GM23248 (cell line): Measurements from ENCODE around the gene ZNF135. TPM values are rescaled to one million over a fixed set of nuclear protein-coding genes. Genes with fewer than 3 reads are reported as not detected.

Experiments
- DNase-seq: peaks from one replicate; pipeline ENCODE4 v3.0.0-alpha.2; 2015
- H2AFZ ChIP-seq: fragments of 200-600 bp; sonication (generic); 2 replicates; pipeline ENCODE4 v1.6.1; 2016; ENCODE audit warnings: antibody characterized with exemption
- H3F3A ChIP-seq: fragments of 200-600 bp; sonication (generic); 2 replicates; pipeline ENCODE4 v1.6.1; 2016; ENCODE audit warnings: mild to moderate bottlenecking, antibody characterized with exemption, mixed run types; ENCODE audit not compliant: insufficient read depth
- H3K27ac ChIP-seq: fragments of 200-600 bp; sonication (generic); 2 replicates; pipeline ENCODE4 v1.5.1; 2016; ENCODE audit warnings: mild to moderate bottlenecking
- H3K27me3 ChIP-seq: fragments of 200-600 bp; sonication (generic); replicated peaks from 2 replicates; pipeline ENCODE4 v1.6.1; 2016; ENCODE audit warnings: mild to moderate bottlenecking; ENCODE audit not compliant: insufficient read depth
- H3K36me3 ChIP-seq: fragments of 200-600 bp; sonication (generic); 2 replicates; pipeline ENCODE4 v1.6.1; 2016; ENCODE audit warnings: low read depth, mild to moderate bottlenecking
- H3K4me1 ChIP-seq: fragments of 200-600 bp; sonication (generic); 2 replicates; pipeline ENCODE4 v1.6.1; 2016; ENCODE audit warnings: mild to moderate bottlenecking; ENCODE audit not compliant: insufficient read depth
- H3K4me2 ChIP-seq: fragments of 200-600 bp; sonication (generic); one replicate; pipeline ENCODE4 v1.6.1; 2016; ENCODE audit warnings: mild to moderate bottlenecking; ENCODE audit not compliant: unreplicated experiment
- H3K4me3 ChIP-seq: fragments of 200-600 bp; sonication (generic); 2 replicates; pipeline ENCODE4 v1.5.1; 2016; ENCODE audit warnings: mild to moderate bottlenecking
- H3K79me2 ChIP-seq: fragments of 200-600 bp; sonication (generic); 2 replicates; pipeline ENCODE4 v1.6.1; 2016; ENCODE audit warnings: mild to moderate bottlenecking; ENCODE audit not compliant: insufficient read depth
- H3K9ac ChIP-seq: fragments of 200-600 bp; sonication (generic); 2 replicates; pipeline ENCODE4 v1.6.1; 2016; ENCODE audit warnings: mild to moderate bottlenecking
- H3K9me2 ChIP-seq: fragments of 200-600 bp; sonication (generic); 2 replicates; pipeline ENCODE4 v1.6.1; 2016; ENCODE audit warnings: mixed run types, mild to moderate bottlenecking, moderate library complexity; ENCODE audit not compliant: insufficient read depth
- H3K9me3 ChIP-seq: fragments of 200-600 bp; sonication (generic); one replicate; pipeline ENCODE4 v1.6.1; 2017; ENCODE audit warnings: low read depth
- H4K20me1 ChIP-seq: fragments of 200-600 bp; sonication (generic); 2 replicates; pipeline ENCODE4 v1.6.0; 2016; ENCODE audit not compliant: insufficient read depth
- EZH2 ChIP-seq: fragments of 200-600 bp; sonication (generic); IDR thresholded peaks from 2 replicates; pipeline ENCODE4 v1.6.1; 2018; ENCODE audit warnings: antibody characterized with exemption, mild to moderate bottlenecking; ENCODE audit not compliant: insufficient read depth, poor library complexity, severe bottlenecking
- EZH2phosphoT487 ChIP-seq: fragments of 200-600 bp; sonication (generic); IDR thresholded peaks from 2 replicates; pipeline ENCODE4 v1.6.1; 2018; ENCODE audit warnings: antibody characterized with exemption, moderate library complexity, mild to moderate bottlenecking, low read depth; ENCODE audit not compliant: insufficient read depth
- WGBS, 2 experiments: methylation state at CpG; one replicate each; pipeline ENCODE4 v1.1.6; 2015 to 2017; ENCODE audit warnings: low lambda C conversion rate in 2 of 2, low coverage in 1 of 2; ENCODE audit errors: missing lambda C conversion rate in 2 of 2; 5-methylcytosine and 5-hydroxymethylcytosine counted together
- in situ Hi-C: fragments of 300-500 bp; cut with MboI; formaldehyde crosslinking; loops from 2 replicates; pipeline ENCODE4 v1.15.0; 2020
- polyA plus RNA-seq: library from polyadenylated mRNA; unstranded; fragments of >200 nt; fragmentation: Nextera tagmentation; extraction: Ambion mirVana; gene quantifications from 2 replicates; pipeline ENCODE4 v1.2.1, GENCODE V29; 2016
- total RNA-seq: library from RNA; depleted of rRNA; stranded (reverse); fragments of >200 nt; shearing (Covaris generic); gene quantifications from 2 replicates; pipeline ENCODE4 v1.2.3, GENCODE V29; 2014

Gene ZNF135
- total and polyA plus RNA-seq, 2 experiments from 2014 or later: 4.6 to 6.4 TPM

DNA sequence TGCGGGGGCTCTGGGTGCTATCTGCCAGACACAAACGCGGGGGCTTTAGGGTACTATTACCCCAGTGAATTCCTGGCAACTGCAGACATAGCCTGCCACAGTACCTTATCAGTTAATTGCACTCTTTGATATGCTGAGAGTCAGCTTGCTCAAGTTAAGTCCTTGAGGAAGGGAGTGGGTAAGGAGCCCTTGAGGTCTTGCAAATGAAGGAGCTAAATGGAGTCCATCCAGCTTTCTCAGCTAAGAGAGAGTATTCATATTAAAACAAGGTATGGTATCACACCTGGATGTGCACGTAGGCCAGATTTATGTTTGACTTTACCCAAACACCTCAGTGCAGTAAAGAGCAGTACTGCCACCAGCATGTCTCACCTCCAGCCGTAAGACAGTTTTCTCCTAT, 44.9 kb upstream of the ZNF135 start:
- no peaks in the 10 kb centered on the region for H3K27me3 ChIP-seq
- TF ChIP-seq EZH2 (no peak), EZH2phosphoT487 (no peak)
- H3F3A ChIP-seq: peaks cover 3% of the 10 kb centered on the region; the same call in 1 of the 2 replicates
- no peaks in the 10 kb centered on the region for H4K20me1 ChIP-seq
- H3K9ac ChIP-seq: no peak overlapping the region
- no peaks in the 10 kb centered on the region for H3K4me1 ChIP-seq
- H3K9me3 ChIP-seq: no peaks in the 10 kb centered on the region
- H3K36me3 ChIP-seq: no peaks in the 10 kb centered on the region
- in situ Hi-C loops: no loop called here
- H2AFZ ChIP-seq: no peak overlapping the region
- no peak overlapping the region for H3K27ac ChIP-seq
- no peaks in the 10 kb centered on the region for H3K9me2 ChIP-seq
- no peak overlapping the region for H3K4me3 ChIP-seq
- no peak overlapping the region for H3K4me2 ChIP-seq
- no peak for DNase-seq
- no peaks in the 10 kb centered on the region for H3K79me2 ChIP-seq
- WGBS, 2 experiments: 1 to 3% methylated on average over 5 of the region's 5 CpGs

DNA sequence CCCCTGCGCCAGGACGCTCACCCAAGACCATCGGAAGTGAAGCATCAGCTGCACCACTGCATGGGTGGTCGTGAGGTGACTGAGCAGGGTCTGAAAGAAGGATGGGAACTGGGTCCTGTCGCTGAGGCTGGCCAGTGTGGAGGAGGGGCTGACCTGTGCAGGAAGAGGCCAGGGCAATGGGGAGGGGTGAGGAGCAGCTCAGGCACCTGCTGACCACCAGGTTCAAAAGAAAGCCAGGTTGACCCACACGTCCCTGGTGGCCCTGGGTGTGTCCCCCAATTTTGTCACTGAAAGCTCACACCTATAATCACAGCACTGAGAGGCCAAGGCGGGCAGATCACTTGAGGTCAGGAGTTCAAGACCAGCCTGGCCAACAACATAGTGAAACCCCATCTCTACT, 39.0 kb upstream of the ZNF135 start:
- no peak overlapping the region for H3K9ac ChIP-seq
- H2AFZ ChIP-seq: no peak overlapping the region
- no peaks in the 10 kb centered on the region for H3K27me3 ChIP-seq
- no peak for DNase-seq
- no peaks in the 10 kb centered on the region for H3K9me3 ChIP-seq
- no peaks in the 10 kb centered on the region for H3K4me1 ChIP-seq
- in situ Hi-C loops: no loop called here
- H3K4me2 ChIP-seq: no peak overlapping the region
- no peaks in the 10 kb centered on the region for H3F3A ChIP-seq
- no peak overlapping the region for H3K4me3 ChIP-seq
- no peaks in the 10 kb centered on the region for H3K9me2 ChIP-seq
- 27 to 30% methylated on average over 7 of the region's 7 CpGs for WGBS, 2 experiments
- H4K20me1 ChIP-seq: no peaks in the 10 kb centered on the region
- no peaks in the 10 kb centered on the region for H3K36me3 ChIP-seq
- no peaks in the 10 kb centered on the region for H3K79me2 ChIP-seq
- no peak for TF ChIP-seq EZH2phosphoT487
- no peak for TF ChIP-seq EZH2
- H3K27ac ChIP-seq: no peak overlapping the region

DNA sequence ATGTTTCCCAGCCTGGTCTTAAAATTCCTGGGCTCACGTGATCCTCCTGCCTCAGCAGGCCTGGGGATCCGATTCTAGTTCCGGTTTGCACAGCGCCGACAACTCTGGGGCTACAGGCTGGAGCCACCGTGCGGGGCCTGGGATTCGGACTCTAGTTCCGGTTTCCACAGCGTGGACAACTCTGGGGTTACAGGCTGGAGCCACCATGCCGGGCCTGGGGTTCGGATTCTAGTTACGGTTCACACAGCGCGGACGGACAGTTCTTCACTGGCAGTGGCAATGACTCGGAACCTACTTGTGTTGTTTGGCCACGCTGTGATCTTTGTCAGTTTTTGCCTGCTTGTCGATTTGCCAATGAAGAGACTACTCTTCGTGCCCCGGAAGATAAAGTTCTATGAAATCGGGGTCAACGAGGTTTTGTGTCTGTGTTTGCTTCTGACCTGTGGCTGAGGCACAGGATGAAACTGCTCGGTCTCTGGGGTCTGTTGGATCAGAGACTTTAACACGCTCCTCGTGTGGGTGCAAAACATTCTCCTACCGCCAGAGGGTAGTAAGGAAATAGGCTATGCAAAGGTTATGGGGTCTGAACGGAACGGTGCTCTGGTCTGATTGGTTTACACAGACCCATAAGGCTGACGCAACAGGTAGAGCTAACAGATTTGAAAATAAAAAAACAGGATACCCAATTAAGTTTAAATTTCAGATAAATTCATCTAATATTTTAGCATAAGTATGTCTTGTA, 37.4 kb upstream of the ZNF135 start:
- Histone ChIP-seq H3F3A (no peaks in the 10 kb centered on the region), H3K9me3 (no peaks in the 10 kb centered on the region), H3K4me2 (no peak overlapping the region), H3K9ac (no peak overlapping the region), H3K9me2 (no peaks in the 10 kb centered on the region), H3K27me3 (no peaks in the 10 kb centered on the region), H3K36me3 (no peaks in the 10 kb centered on the region), H3K4me3 (no peak overlapping the region), H2AFZ (peak overlapping the region; percentile 67), H3K79me2 (no peaks in the 10 kb centered on the region), H4K20me1 (no peaks in the 10 kb centered on the region), H3K27ac (no peak overlapping the region), H3K4me1 (no peaks in the 10 kb centered on the region)
- in situ Hi-C loops: no loop called here
- TF ChIP-seq EZH2: no peak
- peak; percentile 73 for DNase-seq
- WGBS, 2 experiments: 39 to 42% methylated on average over 30 of the region's 30 CpGs

DNA sequence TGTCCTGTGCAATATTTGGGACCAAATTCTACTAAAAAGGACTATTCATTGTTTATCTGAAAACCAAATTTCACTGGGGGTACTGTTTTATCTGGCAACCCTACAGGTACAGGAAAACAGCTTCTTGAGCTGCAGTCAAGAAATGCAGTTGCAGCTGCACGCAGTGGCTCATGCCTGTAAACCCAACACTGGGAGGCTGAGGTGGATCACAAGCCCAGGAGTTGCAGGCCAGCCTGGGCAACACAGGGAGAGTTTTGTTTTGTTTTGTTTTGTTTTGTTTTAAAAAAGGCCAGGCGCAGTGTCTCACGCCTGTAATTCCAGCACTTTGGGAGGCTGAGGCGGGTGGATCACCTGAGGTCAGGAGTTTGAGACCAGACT, 36.8 kb upstream of the ZNF135 start:
- in situ Hi-C loops: no loop called here
- no peaks in the 10 kb centered on the region for H3K79me2 ChIP-seq
- H3K4me3 ChIP-seq: no peak overlapping the region
- H3K9me2 ChIP-seq: no peaks in the 10 kb centered on the region
- no peak for TF ChIP-seq EZH2
- TF ChIP-seq EZH2phosphoT487: no peak
- H3K9ac ChIP-seq: no peak overlapping the region
- H3K27ac ChIP-seq: no peak overlapping the region
- H3K4me1 ChIP-seq: no peaks in the 10 kb centered on the region
- WGBS, 2 experiments: 45% methylated on average over 4 of the region's 4 CpGs
- H2AFZ ChIP-seq: peak overlapping the region; percentile 67; the same call in 1 of the 2 replicates
- H4K20me1 ChIP-seq: no peaks in the 10 kb centered on the region
- H3F3A ChIP-seq: no peaks in the 10 kb centered on the region
- H3K4me2 ChIP-seq: no peak overlapping the region
- no peaks in the 10 kb centered on the region for H3K9me3 ChIP-seq
- no peak for DNase-seq
- no peaks in the 10 kb centered on the region for H3K36me3 ChIP-seq
- H3K27me3 ChIP-seq: no peaks in the 10 kb centered on the region

DNA sequence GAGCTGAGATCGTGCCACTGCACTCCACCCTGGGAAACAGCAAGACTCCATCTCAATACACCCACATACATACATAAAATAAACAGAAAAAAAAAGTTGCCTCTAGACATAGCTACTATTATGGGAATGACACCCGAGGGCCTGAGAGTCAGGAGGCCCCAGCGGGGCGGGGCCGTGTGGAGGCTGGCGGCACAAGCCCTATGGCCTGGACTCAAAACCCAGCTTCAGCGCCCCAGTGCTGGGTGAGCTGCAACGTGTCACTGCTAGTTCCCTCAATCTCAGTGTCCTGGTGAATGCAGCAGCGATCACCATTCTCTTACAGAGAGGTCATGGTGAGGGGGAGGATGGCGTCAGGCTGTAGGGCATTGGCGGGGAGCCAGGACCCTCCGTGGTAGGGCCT, 34.4 kb upstream of the ZNF135 start:
- Histone ChIP-seq H3K27ac (no peak overlapping the region), H3K4me2 (no peak overlapping the region), H3K27me3 (no peaks in the 10 kb centered on the region), H3K36me3 (no peaks in the 10 kb centered on the region), H3K79me2 (no peaks in the 10 kb centered on the region), H2AFZ (no peak overlapping the region), H4K20me1 (no peaks in the 10 kb centered on the region), H3F3A (no peaks in the 10 kb centered on the region), H3K4me3 (no peak overlapping the region), H3K9me3 (no peaks in the 10 kb centered on the region), H3K4me1 (no peaks in the 10 kb centered on the region), H3K9ac (no peak overlapping the region), H3K9me2 (no peaks in the 10 kb centered on the region)
- WGBS, 2 experiments: 58 to 59% methylated on average over 12 of the region's 12 CpGs
- DNase-seq: no peak
- in situ Hi-C loops: no loop called here
- TF ChIP-seq EZH2 (no peak), EZH2phosphoT487 (no peak)
